ENCODE results near the gene ILKAP. TPM values are rescaled to one million over a fixed set of nuclear protein-coding genes. Genes with fewer than 3 reads are reported as not detected.

Gene ILKAP
- polyA plus RNA-seq, 2 of the 4 experiments (the other 2 are of a cell fraction): 36.3 to 41.4 TPM

DNA sequence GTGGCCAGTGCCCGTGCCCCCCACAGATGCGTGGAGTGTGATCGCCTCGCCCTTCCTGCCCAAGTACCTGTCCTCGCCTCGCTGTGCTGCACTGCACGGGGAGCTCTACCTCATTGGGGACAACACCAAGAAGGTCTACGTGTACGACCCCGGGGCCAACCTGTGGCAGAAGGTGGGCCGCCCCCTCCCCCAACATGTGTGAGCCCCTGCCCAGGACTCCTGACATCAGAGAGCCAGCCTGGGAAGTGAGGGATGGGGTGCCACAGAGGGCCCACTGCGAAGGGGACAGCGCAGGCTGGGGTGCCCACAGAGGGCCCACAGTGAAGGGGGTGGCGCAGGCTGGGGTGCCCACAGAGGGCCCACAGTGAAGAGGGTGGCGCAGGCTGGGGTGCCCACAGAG, 54.5 kb downstream of the ILKAP start:
- TF ChIP-seq SMC3 (IDR thresholded peaks at IDR 0.05) (no peak), RARB (CRISPR knock-in tag; IDR thresholded peaks at IDR 0.05) (no peak), MAFK (IDR thresholded peaks at IDR 0.05; ENCODE audit: partially characterized antibody) (no peak), EHMT2 (IDR thresholded peaks at IDR 0.05; ENCODE audit: low read depth) (no peak), RFX5 (IDR thresholded peaks at IDR 0.05) (no peak), BHLHE40 (IDR thresholded peaks at IDR 0.05; ENCODE audit: low read depth, low read length) (no peak), CEBPB (IDR thresholded peaks at IDR 0.05) (no peak), MAZ (IDR thresholded peaks at IDR 0.05; ENCODE audit: borderline replicate concordance, low read depth, low read length) (no peak), PHF8 (IDR thresholded peaks at IDR 0.05; ENCODE audit: borderline replicate concordance, low read depth) (no peak), JUN (IDR thresholded peaks at IDR 0.05) (no peak), CTCF (IDR thresholded peaks at IDR 0.05) (no peak), HMGXB4 (CRISPR knock-in tag; IDR thresholded peaks at IDR 0.05; ENCODE audit: borderline replicate concordance) (no peak), RNF2 (IDR thresholded peaks at IDR 0.05; ENCODE audit: borderline replicate concordance, low read depth) (no peak), FOSB (CRISPR knock-in tag; IDR thresholded peaks at IDR 0.05) (no peak), TP53 (CRISPR knock-in tag; IDR thresholded peaks at IDR 0.05) (no peak), ATOH8 (CRISPR knock-in tag; IDR thresholded peaks at IDR 0.05; ENCODE audit: low read depth) (no peak), EP300 (IDR thresholded peaks at IDR 0.05) (no peak)
- TF ChIP-seq, protein P1, sequence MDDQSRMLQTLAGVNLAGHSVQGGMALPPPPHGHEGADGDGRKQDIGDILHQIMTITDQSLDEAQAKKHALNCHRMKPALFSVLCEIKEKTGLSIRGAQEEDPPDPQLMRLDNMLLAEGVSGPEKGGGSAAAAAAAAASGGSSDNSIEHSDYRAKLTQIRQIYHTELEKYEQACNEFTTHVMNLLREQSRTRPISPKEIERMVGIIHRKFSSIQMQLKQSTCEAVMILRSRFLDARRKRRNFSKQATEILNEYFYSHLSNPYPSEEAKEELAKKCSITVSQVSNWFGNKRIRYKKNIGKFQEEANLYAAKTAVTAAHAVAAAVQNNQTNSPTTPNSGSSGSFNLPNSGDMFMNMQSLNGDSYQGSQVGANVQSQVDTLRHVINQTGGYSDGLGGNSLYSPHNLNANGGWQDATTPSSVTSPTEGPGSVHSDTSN (IDR thresholded peaks at IDR 0.05): no peak
- TF ChIP-seq, protein P2, sequence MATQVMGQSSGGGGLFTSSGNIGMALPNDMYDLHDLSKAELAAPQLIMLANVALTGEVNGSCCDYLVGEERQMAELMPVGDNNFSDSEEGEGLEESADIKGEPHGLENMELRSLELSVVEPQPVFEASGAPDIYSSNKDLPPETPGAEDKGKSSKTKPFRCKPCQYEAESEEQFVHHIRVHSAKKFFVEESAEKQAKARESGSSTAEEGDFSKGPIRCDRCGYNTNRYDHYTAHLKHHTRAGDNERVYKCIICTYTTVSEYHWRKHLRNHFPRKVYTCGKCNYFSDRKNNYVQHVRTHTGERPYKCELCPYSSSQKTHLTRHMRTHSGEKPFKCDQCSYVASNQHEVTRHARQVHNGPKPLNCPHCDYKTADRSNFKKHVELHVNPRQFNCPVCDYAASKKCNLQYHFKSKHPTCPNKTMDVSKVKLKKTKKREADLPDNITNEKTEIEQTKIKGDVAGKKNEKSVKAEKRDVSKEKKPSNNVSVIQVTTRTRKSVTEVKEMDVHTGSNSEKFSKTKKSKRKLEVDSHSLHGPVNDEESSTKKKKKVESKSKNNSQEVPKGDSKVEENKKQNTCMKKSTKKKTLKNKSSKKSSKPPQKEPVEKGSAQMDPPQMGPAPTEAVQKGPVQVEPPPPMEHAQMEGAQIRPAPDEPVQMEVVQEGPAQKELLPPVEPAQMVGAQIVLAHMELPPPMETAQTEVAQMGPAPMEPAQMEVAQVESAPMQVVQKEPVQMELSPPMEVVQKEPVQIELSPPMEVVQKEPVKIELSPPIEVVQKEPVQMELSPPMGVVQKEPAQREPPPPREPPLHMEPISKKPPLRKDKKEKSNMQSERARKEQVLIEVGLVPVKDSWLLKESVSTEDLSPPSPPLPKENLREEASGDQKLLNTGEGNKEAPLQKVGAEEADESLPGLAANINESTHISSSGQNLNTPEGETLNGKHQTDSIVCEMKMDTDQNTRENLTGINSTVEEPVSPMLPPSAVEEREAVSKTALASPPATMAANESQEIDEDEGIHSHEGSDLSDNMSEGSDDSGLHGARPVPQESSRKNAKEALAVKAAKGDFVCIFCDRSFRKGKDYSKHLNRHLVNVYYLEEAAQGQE (IDR thresholded peaks at IDR 0.05): no peak
- H3K4me3 ChIP-seq: no peak overlapping the region
- H3K27ac ChIP-seq: no peak overlapping the region
- POLR2A ChIA-PET: no interaction called here
- CTCF ChIA-PET: no interaction called here
- H3K4me2 ChIP-seq: no peak overlapping the region
- FAIRE-seq: no peak
- 100% methylated on average over 1 of the region's 15 CpGs for WGBS (ENCODE audit: missing lambda C conversion rate)
- DNase-seq (ENCODE audit: low read depth in 1 of 2, low spot score in 1 of 2): no peak
- H3K4me1 ChIP-seq: peaks cover 1% of the 10 kb centered on the region
- H3K9me3 ChIP-seq: no peaks in the 10 kb centered on the region
- no peak for ATAC-seq
